Measurements from ENCODE around the gene MAGI1. TPM values are rescaled to one million over a fixed set of nuclear protein-coding genes. Genes with fewer than 3 reads are reported as not detected.

The MAGI1 gene
- total RNA-seq, 6 donors from 2014 or later, result 33.0 to 72.9 (median 62.4) TPM

GRCh38 chr3:65508750-65509422 lies 529.8 kb downstream of the MAGI1 start:
- WGBS, 2 donors, result 88 to 91% methylated on average over 9 of the region's 9 CpGs
- TF ChIP-seq POLR2A (IDR thresholded peaks at IDR 0.05) (no peak), EP300 (IDR thresholded peaks at IDR 0.05) (no peak), POLR2AphosphoS5 (IDR thresholded peaks at IDR 0.05) (no peak)
- TF ChIP-seq, protein P1, sequence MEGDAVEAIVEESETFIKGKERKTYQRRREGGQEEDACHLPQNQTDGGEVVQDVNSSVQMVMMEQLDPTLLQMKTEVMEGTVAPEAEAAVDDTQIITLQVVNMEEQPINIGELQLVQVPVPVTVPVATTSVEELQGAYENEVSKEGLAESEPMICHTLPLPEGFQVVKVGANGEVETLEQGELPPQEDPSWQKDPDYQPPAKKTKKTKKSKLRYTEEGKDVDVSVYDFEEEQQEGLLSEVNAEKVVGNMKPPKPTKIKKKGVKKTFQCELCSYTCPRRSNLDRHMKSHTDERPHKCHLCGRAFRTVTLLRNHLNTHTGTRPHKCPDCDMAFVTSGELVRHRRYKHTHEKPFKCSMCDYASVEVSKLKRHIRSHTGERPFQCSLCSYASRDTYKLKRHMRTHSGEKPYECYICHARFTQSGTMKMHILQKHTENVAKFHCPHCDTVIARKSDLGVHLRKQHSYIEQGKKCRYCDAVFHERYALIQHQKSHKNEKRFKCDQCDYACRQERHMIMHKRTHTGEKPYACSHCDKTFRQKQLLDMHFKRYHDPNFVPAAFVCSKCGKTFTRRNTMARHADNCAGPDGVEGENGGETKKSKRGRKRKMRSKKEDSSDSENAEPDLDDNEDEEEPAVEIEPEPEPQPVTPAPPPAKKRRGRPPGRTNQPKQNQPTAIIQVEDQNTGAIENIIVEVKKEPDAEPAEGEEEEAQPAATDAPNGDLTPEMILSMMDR (IDR thresholded peaks at IDR 0.05), result no peak
- H3K27ac ChIP-seq, result no peak overlapping the region
- no peaks in the 10 kb centered on the region for H3K36me3 ChIP-seq
- DNase-seq (no peak), ATAC-seq (ENCODE audit: low FRiP score in 2 of 2) (no peak)
- H3K4me3 ChIP-seq, result no peak overlapping the region
- H3K4me1 ChIP-seq, result no peaks in the 10 kb centered on the region
- H3K27me3 ChIP-seq, result no peaks in the 10 kb centered on the region
- no peaks in the 10 kb centered on the region for H3K9me3 ChIP-seq

DNA sequence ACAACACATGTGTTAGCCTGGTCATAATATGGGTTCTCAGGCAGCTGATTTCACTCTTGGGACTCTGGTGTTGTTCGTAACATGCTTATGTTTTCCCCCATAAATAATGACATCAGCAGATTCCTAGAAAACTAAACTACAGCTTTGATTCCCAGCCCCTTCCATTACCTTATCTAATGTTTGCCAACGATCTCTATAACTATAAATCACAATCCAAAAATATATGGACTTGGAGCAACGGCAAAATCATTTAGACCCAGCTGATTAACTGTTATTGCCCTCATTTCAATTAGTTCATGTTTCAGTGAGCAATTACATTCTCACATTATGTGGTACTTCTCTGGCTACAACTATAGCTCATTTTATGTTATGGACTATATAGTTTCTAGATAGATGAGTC lies 531.3 kb downstream of the MAGI1 start:
- 75 to 81% methylated on average over 3 of the region's 3 CpGs for WGBS, 2 donors
- TF ChIP-seq POLR2AphosphoS5 (IDR thresholded peaks at IDR 0.05), result no peak
- TF ChIP-seq, protein P1 (IDR thresholded peaks at IDR 0.05), result no peak
- TF ChIP-seq POLR2A (IDR thresholded peaks at IDR 0.05), result no peak
- no peak for TF ChIP-seq EP300 (IDR thresholded peaks at IDR 0.05)
- H3K4me3 ChIP-seq, result no peak overlapping the region
- no peaks in the 10 kb centered on the region for H3K9me3 ChIP-seq
- no peaks in the 10 kb centered on the region for H3K27me3 ChIP-seq
- ATAC-seq (ENCODE audit: low FRiP score in 2 of 2) (no peak), DNase-seq (no peak)
- H3K4me1 ChIP-seq, result no peaks in the 10 kb centered on the region
- H3K36me3 ChIP-seq, result no peaks in the 10 kb centered on the region
- H3K27ac ChIP-seq, result no peak overlapping the region

- ATAC-seq (ENCODE audit: low FRiP score in 2 of 2) (no peak), DNase-seq (no peak)
- Histone ChIP-seq H3K36me3 (no peaks in the 10 kb centered on the region), H3K27me3 (no peaks in the 10 kb centered on the region), H3K9me3 (no peaks in the 10 kb centered on the region), H3K4me1 (no peaks in the 10 kb centered on the region), H3K4me3 (no peak overlapping the region), H3K27ac (no peak overlapping the region)
- TF ChIP-seq EP300 (IDR thresholded peaks at IDR 0.05), result no peak
- no peak for TF ChIP-seq POLR2A (IDR thresholded peaks at IDR 0.05)
- TF ChIP-seq POLR2AphosphoS5 (IDR thresholded peaks at IDR 0.05), result no peak
- TF ChIP-seq, protein P1 (IDR thresholded peaks at IDR 0.05), result no peak
- 40 to 50% methylated on average over 1 of the region's 1 CpG for WGBS, 2 donors
Measured at GRCh38 chr3:65503776-65504175, 534.9 kb downstream of the MAGI1 start.

DNA sequence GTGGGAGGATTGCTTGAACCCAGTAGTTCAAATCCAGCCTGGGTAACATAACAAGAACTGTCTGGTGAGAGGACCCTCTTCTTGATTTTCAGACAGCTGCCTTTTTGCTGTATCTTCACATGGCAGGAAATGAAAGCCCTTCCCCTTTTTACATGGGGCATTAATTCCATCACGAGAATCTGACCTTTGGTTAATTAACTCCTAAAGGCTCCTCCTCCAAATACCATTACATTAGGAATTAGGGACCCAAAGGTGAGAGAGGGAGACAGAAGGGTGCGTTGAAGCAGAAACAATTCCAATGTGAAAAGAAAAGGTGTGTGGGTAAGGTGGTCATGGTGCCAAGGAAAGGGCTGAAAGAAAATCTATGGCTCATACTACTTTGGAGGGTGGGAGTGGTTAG lies 536.2 kb downstream of the MAGI1 start:
- DNase-seq, result no peak
- ATAC-seq (ENCODE audit: low FRiP score in 2 of 2), result no peak
- Histone ChIP-seq H3K4me1 (no peaks in the 10 kb centered on the region), H3K4me3 (no peak overlapping the region), H3K27ac (no peak overlapping the region), H3K9me3 (no peaks in the 10 kb centered on the region), H3K36me3 (no peaks in the 10 kb centered on the region), H3K27me3 (no peaks in the 10 kb centered on the region)
- no peak for TF ChIP-seq EP300 (IDR thresholded peaks at IDR 0.05)
- no peak for TF ChIP-seq POLR2AphosphoS5 (IDR thresholded peaks at IDR 0.05)
- TF ChIP-seq POLR2A (IDR thresholded peaks at IDR 0.05), result no peak
- TF ChIP-seq, protein P1 (IDR thresholded peaks at IDR 0.05), result no peak
- WGBS, 2 donors, result 79 to 85% methylated on average over 2 of the region's 2 CpGs
